ENCODE measurements around the gene AP3D1. TPM values are rescaled to one million over a fixed set of nuclear protein-coding genes. Genes with fewer than 3 reads are reported as not detected.
A peak's percentile ranks its signal among the peaks of the same experiment; 100 is the strongest.

Gene AP3D1
- total and polyA plus RNA-seq, 9 of the 15 experiments (the other 6 are each of a cell fraction or from before 2014, with no cell fraction given), result 1.2 to 86.1 (median 35.9) TPM

DNA sequence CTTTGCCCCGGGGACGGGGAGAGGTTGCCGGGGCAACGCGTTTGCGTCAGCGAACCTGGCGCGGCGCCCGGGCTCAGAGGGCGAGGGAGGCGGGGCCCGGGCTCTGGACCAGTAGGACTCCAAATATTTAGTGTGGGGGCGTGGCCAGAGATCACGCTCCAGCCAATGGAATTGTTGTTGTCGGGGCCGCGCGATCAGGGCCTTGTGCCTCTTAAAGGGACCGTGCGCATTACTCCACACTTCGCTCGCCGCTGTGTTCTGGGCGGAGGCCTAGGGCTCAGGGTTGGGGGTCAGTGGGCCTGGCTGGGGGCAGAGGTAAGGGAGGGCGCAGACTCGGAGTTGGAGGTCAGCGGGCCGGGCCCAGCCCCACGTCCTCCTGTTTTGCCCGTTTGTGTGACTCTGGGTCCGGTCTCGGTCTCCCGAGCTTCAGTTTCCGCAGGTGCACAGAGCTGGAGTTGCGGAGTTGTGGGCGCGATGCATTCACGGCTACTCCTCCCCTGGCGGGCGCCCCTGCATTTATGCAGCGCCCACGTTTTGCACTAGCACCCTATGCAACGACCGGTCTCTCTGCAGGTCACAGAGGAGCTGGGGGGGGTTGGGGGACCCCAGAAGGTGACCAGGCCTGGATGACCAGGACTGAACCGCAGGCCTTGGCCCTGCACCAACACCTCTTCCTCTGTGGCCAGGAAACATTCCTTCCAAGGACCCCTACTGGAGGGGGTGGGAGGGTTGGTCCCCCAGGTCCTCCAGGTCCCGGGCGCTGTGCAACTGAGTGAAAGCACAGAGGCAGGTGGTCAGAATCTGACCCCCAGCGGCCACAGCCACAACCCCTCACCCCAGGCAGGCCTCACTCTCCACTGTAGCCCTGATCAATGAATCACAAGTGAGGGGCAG lies 89.6 kb downstream of the AP3D1 start (continued):
- TF ChIP-seq HNRNPL (IDR thresholded peaks at IDR 0.05; ENCODE audit: low read depth, low read length), result no peak
- TF ChIP-seq PML (IDR thresholded peaks at IDR 0.05; ENCODE audit: low read length), result peak; percentile 54; the same call in 1 of the 2 replicates
- TF ChIP-seq ZNF57 (CRISPR knock-in tag; IDR thresholded peaks at IDR 0.05), result no peak
- TF ChIP-seq FIP1L1 (IDR thresholded peaks at IDR 0.05; ENCODE audit: low read depth, low read length, poor library complexity, severe bottlenecking), result peak; percentile 73
- peak; percentile 48; the same call in 1 of the 2 replicates for TF ChIP-seq RFX5 (IDR thresholded peaks at IDR 0.05; ENCODE audit: low read depth, low read length)
- TF ChIP-seq HNRNPUL1 (IDR thresholded peaks at IDR 0.05; ENCODE audit: low read length), result no peak
- TF ChIP-seq ZNF174 (CRISPR knock-in tag; IDR thresholded peaks at IDR 0.05), result no peak
- TF ChIP-seq, protein P1, sequence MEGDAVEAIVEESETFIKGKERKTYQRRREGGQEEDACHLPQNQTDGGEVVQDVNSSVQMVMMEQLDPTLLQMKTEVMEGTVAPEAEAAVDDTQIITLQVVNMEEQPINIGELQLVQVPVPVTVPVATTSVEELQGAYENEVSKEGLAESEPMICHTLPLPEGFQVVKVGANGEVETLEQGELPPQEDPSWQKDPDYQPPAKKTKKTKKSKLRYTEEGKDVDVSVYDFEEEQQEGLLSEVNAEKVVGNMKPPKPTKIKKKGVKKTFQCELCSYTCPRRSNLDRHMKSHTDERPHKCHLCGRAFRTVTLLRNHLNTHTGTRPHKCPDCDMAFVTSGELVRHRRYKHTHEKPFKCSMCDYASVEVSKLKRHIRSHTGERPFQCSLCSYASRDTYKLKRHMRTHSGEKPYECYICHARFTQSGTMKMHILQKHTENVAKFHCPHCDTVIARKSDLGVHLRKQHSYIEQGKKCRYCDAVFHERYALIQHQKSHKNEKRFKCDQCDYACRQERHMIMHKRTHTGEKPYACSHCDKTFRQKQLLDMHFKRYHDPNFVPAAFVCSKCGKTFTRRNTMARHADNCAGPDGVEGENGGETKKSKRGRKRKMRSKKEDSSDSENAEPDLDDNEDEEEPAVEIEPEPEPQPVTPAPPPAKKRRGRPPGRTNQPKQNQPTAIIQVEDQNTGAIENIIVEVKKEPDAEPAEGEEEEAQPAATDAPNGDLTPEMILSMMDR (IDR thresholded peaks at IDR 0.05 in 2 of 3, conservative IDR thresholded peaks at IDR 0.05 in 1 of 3; ENCODE audit: insufficient read depth in 2 of 3, low read depth in 1 of 3, low read length in 3 of 3), result peak in 2 of 3 experiments; percentile 34 to 50; a peak in 2 of 6 replicates
- TF ChIP-seq BRD4 (IDR thresholded peaks at IDR 0.05), result no peak
- no peak for TF ChIP-seq KLF16 (IDR thresholded peaks at IDR 0.05)
- TF ChIP-seq PHF8 (IDR thresholded peaks at IDR 0.05; ENCODE audit: borderline replicate concordance, low read length), result peak; percentile 85
- peak; percentile 79 for TF ChIP-seq POLR2A (conservative IDR thresholded peaks at IDR 0.05)
- TF ChIP-seq, protein P2, sequence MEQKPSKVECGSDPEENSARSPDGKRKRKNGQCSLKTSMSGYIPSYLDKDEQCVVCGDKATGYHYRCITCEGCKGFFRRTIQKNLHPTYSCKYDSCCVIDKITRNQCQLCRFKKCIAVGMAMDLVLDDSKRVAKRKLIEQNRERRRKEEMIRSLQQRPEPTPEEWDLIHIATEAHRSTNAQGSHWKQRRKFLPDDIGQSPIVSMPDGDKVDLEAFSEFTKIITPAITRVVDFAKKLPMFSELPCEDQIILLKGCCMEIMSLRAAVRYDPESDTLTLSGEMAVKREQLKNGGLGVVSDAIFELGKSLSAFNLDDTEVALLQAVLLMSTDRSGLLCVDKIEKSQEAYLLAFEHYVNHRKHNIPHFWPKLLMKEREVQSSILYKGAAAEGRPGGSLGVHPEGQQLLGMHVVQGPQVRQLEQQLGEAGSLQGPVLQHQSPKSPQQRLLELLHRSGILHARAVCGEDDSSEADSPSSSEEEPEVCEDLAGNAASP (IDR thresholded peaks at IDR 0.05), result no peak
- TF ChIP-seq, protein P3, sequence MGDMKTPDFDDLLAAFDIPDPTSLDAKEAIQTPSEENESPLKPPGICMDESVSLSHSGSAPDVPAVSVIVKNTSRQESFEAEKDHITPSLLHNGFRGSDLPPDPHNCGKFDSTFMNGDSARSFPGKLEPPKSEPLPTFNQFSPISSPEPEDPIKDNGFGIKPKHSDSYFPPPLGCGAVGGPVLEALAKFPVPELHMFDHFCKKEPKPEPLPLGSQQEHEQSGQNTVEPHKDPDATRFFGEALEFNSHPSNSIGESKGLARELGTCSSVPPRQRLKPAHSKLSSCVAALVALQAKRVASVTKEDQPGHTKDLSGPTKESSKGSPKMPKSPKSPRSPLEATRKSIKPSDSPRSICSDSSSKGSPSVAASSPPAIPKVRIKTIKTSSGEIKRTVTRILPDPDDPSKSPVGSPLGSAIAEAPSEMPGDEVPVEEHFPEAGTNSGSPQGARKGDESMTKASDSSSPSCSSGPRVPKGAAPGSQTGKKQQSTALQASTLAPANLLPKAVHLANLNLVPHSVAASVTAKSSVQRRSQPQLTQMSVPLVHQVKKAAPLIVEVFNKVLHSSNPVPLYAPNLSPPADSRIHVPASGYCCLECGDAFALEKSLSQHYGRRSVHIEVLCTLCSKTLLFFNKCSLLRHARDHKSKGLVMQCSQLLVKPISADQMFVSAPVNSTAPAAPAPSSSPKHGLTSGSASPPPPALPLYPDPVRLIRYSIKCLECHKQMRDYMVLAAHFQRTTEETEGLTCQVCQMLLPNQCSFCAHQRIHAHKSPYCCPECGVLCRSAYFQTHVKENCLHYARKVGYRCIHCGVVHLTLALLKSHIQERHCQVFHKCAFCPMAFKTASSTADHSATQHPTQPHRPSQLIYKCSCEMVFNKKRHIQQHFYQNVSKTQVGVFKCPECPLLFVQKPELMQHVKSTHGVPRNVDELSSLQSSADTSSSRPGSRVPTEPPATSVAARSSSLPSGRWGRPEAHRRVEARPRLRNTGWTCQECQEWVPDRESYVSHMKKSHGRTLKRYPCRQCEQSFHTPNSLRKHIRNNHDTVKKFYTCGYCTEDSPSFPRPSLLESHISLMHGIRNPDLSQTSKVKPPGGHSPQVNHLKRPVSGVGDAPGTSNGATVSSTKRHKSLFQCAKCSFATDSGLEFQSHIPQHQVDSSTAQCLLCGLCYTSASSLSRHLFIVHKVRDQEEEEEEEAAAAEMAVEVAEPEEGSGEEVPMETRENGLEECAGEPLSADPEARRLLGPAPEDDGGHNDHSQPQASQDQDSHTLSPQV (IDR thresholded peaks at IDR 0.05), result 0 out of 2 replicates have a peak, but pooled peaks have one; percentile 25
- TF ChIP-seq NCOA2 (IDR thresholded peaks at IDR 0.05; ENCODE audit: partially characterized antibody in 2 of 2), result no peak
- TF ChIP-seq WHSC1 (IDR thresholded peaks at IDR 0.05; ENCODE audit: low read length), result no peak
- TF ChIP-seq POLR2B (IDR thresholded peaks at IDR 0.05; ENCODE audit: low read depth, partially characterized antibody), result peak; percentile 83
- no peak for TF ChIP-seq ILK (tag; IDR thresholded peaks at IDR 0.05; ENCODE audit: borderline replicate concordance, low read depth)
- TF ChIP-seq MXI1 (IDR thresholded peaks at IDR 0.05; ENCODE audit: low read depth, low read length), result peak; percentile 93
- TF ChIP-seq MECOM (CRISPR knock-in tag; IDR thresholded peaks at IDR 0.05), result no peak
- no peak for TF ChIP-seq ZNF717 (CRISPR knock-in tag; IDR thresholded peaks at IDR 0.05)
- peak; percentile 94 for TF ChIP-seq RFX1 (IDR thresholded peaks at IDR 0.05)
